OCI-M2 (cell line): ENCODE measurements around the gene HDAC11.
A peak's percentile ranks its signal among the peaks of the same experiment; 100 is the strongest.
"Not testable (repeated sequence)": the region's sequence is repeated elsewhere in the genome, so short reads cannot be mapped to it uniquely, and the experiment has no call there.

Experiments
- DNase-seq: peaks from one replicate; lab custom pipeline; 2025; ENCODE audit not compliant: unreplicated experiment; lab: John Stamatoyannopoulos, UW

Gene HDAC11, protein sequence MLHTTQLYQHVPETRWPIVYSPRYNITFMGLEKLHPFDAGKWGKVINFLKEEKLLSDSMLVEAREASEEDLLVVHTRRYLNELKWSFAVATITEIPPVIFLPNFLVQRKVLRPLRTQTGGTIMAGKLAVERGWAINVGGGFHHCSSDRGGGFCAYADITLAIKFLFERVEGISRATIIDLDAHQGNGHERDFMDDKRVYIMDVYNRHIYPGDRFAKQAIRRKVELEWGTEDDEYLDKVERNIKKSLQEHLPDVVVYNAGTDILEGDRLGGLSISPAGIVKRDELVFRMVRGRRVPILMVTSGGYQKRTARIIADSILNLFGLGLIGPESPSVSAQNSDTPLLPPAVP

DNA sequence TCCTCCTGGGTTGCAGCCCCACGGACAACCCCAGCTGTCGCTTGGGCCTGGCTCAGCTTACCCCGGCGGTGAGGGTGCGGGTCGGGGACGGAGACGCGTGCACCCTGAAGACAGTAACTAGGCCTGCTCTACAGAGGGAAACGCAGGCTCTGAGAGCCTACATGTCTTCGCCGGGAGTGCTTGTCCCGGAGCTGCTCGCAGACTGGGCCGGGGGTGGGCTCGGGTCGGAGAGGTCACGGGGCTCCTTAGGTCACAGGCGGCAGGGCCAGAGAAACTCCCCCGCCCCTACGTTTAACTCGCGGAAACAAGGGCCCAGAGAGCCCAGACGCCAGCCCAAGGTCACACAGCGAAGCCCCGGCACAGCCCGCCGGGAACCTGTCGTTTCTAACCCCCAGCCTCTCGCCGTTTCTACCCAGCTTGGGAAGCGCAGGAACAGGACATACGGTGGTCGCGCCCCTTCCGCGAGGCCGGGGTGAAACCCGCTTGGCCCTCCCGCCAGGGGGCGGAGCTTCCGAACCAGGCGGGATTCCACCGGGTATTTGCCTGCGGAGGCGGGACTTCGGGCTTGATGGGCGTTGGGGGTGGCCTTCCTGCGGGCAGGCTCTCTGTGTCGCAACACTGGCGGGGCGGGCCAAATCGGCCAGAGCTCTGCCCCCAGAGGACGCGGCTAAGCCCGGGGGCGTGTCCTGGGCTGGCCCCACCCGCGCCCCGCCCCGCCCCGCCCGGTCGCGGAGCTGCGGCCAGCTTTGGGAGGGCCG, at the start of gene HDAC11:
Gene HDAC11 (plus strand): TSS at position 725 of the 758 bp plus-strand sequence. CDS start 42 bp downstream, outside the sequence.
- DNase-seq: peak; percentile 23

- not testable (repeated sequence) for DNase-seq
Observed at GRCh38 chr3:13430411-13430875, 49.7 kb upstream of the HDAC11 start.

DNA sequence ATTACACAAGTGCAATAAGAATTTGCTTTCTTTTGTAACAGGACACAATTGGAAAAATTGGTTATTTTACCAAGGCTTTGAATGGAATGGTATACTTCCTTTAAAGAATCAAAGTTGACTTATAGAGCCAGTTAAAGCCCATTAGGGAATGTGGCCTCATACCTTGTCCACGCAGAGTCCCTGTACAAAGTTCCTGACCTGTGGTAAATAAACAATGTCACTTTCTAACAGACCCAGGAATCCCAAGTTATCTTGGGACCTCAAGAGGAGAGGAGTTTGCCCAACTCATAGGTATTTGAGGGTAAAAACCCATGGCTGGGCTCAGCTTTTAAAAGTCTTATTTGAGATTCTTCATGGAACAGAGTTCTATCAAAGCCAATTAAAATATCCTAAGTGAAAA, 48.0 kb upstream of the HDAC11 start:
- no peak for DNase-seq

DNA sequence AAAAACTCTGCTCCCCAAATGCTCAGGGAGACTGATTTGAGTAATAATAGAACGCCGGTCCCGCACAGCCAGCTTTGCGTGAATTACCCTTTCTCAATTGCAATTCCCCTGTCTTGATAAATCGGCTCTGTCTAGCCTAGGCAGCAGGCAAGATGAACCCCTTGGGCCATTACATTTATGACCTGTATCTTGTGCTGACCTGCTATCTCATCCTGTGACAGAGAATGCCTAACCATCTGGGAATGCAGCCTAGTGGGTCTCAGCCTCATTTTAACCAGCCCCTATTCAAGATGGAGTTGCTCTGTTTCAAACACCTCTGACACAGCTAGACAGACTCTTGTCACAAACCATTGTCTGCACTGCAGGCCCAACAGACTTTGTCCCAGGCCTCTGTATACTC, 46.2 kb upstream of the HDAC11 start:
- no peak for DNase-seq

DNA sequence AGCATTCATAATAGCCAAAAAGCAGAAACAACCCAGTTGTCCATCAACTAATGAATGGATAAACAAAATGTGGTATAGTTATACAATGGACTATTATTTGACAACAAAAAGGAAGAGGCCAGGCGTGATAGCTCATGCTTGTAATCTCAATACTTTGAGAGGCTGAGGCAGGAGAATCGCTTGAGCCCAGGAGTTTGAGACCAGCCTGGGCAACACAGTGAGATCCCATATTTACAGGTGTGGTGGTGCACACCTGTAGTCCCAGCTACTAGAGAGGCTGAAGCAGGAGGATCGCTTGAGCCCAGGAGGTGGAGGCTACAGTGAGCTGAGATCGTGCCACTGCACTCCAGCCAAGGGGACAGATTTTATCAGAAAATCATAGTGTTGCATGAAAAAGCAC, 43.9 kb upstream of the HDAC11 start:
- not testable (repeated sequence) for DNase-seq

DNA sequence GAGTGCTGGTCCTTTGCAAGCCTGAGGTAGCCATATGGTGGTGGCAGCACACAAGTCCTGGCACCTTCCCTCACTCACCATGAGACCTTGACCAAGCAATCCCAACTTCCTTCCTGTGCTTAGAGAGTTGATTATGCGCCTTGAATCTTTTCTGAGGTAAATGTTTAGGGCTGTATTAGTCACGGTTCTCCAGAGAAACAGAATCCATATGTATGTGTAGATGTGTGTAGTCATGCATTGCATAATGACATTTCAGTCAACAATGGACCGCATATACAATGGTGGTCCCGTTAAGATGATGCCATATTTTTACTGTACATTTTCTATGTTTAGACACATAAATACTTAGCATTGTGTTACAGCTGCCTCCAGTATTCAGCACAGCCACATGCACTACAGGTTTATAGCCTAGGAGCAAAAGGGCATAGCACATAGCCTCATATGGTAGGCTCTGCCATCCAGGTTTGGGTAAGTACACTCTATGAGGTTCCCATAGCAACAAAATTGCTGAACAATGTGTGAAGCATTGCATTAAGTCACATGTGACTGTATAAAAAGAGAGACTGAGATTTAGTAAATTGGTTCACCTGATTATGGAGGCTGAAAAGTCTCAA, 39.8 kb upstream of the HDAC11 start:
- no peak for DNase-seq

GRCh38 chr3:13442882-13443281, 37.2 kb upstream of the HDAC11 start:
- not testable (repeated sequence) for DNase-seq

DNA sequence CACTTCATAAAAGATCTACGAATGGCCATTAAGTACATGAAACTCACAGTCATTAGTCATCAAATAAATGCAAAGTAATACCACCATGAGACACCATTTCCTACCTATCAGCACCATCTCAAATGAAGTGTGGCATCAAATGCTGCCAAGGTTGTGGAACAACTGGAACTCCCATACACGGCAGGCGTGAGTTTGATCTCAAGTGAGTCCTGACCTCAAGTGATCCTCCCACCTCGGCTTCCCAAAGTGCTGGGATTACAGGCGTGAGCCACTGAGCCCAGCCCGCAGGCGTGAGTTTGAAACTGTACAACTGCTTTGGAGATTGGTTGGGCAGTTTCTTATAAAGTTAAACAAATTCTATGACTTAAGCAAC, 28.8 kb upstream of the HDAC11 start:
- DNase-seq: no peak

DNA sequence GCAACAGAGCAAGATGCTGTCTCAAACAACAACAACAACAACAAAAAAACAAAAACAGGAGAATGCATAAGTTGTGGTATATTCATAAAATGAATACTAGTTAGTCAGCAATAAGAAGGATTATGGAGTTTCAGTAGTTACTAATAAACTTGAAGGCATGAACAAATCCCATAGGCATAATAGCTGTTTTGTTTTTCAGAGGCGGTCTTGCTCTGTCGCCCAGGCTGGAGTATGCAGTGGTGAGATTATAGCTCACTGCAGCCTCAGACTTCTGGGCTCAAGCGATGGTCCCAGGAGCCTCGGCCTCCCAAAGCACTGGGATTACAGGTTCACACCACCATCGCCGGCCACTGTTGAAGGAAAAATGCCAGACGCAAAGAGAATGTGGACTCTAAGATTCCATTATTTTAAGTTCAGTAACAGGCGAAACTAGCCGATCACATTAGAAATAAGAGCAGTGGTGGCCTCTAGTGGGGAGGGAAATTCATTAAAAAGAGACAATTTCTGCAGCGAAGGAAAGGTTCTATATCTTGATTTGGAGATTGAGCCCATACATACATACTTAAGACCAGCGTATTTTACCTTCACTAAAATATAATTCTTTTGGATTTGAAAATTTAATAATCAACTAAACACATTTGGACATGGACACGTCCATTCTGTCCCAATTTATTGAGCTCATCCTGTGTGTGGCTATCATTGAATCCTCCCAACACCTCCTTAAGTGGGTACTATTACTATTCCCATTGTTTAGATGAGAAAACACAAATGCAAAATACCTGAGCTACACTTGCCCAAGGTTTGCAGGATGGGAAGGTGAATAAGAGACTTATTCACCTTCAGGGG, 27.4 kb upstream of the HDAC11 start:
- DNase-seq: peak; percentile 6

DNA sequence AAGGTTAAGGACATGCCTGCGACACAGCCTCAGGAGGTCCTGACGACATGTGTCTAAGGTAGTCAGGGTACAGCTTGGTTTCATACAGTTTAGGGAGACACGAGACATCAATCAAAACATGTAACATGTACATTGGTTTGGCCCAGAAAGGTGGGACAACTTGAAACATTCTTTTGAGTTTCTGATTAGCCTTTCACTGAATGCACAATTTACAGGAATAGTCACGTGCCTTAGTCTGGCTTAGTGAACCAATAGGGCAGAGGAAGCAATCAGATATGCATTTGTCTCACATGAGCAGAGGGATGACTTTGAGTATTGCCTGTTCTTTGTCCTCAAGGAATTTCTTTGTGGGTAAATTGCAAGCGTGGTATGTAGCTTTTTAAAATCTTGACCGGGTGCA, 24.5 kb upstream of the HDAC11 start:
- no peak for DNase-seq

- DNase-seq: no peak
Observed at GRCh38 chr3:13457593-13457992, 22.5 kb upstream of the HDAC11 start.

GRCh38 chr3:13459605-13460340, 20.3 kb upstream of the HDAC11 start:
- no peak for DNase-seq

GRCh38 chr3:13460341-13460736, 19.8 kb upstream of the HDAC11 start:
- no peak for DNase-seq

DNA sequence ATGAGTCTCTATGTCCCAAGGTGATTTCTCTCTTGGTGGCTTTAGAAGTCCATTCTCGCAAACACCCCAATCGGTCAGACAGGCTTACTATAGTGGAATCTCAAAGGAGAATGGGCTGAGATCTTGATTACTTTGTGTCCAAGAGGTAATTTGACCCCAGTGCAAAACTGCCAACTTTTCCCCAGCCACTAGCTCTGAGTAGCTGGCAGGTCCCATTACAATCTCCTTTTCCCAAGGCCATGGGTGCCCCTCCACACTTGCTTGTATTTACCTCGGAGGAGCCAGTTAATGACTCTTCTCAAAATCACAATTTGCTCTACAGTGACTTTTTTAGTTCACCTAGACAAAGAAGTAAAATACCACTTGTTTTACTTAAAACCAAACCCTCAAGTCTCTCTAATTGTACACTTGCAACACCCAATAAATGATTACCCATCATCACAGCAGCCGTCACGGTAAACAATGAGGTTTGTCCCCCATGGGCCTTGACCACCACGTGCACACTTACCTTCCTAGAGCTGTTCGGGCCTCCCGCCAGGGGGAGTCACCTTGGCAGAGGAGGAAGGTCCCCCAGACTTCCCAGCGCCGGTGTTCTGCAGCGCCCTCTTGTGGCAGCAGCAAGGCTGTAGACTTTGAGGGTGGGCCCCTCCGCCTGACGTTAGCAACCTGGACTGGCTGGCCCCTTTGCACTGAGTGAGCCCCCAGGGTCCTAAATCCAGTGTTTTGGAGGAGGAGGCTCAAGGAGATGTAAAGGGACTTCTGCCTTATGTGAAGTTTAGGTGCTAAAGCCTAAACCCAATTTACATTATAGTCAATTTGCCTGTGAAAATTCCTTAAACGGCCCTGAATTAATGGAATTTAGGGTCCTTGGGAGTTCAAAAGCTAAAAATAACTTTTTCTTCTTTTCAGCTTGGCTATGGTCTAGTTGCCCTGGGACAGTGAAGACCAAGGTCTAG, 18.7 kb upstream of the HDAC11 start:
- DNase-seq: no peak

GRCh38 chr3:13462125-13462629, 17.9 kb upstream of the HDAC11 start:
- DNase-seq: no peak

DNA sequence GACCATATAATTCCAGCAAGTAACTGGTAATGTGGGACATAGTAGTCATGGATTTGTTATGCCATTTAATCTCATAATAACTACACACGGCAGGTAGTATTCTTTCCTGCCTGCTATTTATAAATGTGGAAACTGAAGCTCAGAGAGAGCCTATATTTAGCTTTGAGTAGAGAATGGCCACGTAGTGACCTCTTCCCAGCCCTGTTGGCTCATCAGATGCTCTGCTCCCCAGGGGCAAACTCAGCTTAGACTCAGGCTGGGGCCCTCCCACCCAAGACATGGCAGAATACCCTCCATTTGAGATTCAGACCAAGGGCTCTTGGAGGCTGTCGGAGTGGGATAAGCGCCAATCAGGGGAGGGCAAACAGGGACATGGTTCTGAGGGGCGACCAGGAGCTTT, 17.3 kb upstream of the HDAC11 start:
- no peak for DNase-seq

DNA sequence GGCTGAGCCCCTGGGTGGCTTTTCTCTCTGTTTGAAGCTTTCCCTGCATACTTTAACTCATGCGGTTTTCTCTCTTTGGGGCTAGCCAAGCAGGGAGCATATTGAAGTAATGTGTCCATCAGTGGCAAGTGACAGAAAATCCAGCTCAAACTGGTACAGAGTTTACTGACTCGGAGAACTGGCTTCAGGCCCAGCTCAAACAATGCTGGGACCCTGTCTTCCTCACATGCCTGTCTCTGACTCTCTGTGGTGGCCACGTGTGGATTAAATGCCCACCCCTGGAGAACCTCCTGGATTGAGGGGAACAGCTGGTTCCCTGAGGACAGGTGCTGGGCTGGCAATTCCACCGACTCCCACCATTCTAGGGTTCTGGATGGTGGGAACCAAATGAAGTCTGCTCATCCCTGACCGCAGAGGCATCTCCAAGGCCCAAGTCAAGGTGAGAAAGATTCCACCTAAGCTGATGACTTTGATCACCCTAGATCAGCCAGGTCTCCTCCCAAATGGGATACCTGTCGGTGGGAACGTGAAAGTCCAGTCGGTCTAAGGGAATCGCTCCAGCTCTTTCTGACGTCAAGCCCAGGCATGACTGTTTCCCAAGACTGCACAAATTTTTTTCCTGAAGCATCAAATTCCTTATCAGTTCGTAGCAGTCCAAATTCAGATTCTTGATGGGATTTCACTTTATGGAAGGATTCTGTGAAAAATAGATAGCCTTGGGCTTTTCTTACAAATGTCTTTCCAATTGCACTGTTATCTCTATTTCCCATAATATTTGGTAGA, 16.3 kb upstream of the HDAC11 start:
- no peak for DNase-seq

- no peak for DNase-seq
Observed at GRCh38 chr3:13465236-13465873, 14.8 kb upstream of the HDAC11 start.
